Progenitor cell of endocrine pancreas (in vitro differentiated cells): Measurements from ENCODE around the gene HEBP2. TPM values are rescaled to one million over a fixed set of nuclear protein-coding genes. Genes with fewer than 3 reads are reported as not detected.

Experiments used
- DNase-seq: peaks from one replicate; pipeline ENCODE4 v3.0.0; 2021; ENCODE audit warnings: low spot score; ENCODE audit not compliant: unreplicated experiment
- H3K27ac Mint-ChIP-seq: 2 replicates; pipeline ENCODE4 v1.8.0; 2021; ENCODE audit warnings: mild to moderate bottlenecking, moderate library complexity, mixed read lengths
- H3K27me3 Mint-ChIP-seq: 2 replicates; pipeline ENCODE4 v1.8.0; 2021; ENCODE audit warnings: mixed read lengths
- H3K36me3 Mint-ChIP-seq: 2 replicates; pipeline ENCODE4 v1.8.0; 2022; ENCODE audit warnings: mixed read lengths; ENCODE audit not compliant: insufficient read depth
- H3K4me1 Mint-ChIP-seq: 2 replicates; pipeline ENCODE4 v1.8.0; 2021; ENCODE audit warnings: low read depth, mixed read lengths
- H3K4me3 Mint-ChIP-seq: 2 replicates; pipeline ENCODE4 v1.8.0; 2021; ENCODE audit warnings: low read depth, mild to moderate bottlenecking, moderate library complexity, mixed read lengths
- H3K9me3 Mint-ChIP-seq: 2 replicates; pipeline ENCODE4 v1.8.0; 2021; ENCODE audit warnings: low read depth, mixed read lengths
- total RNA-seq: library from RNA; stranded (reverse); gene quantifications from 2 replicates; pipeline ENCODE4 v1.2.1, GENCODE V29; 2021
- TF ChIP-seq, protein P1 (sequence below): fragments of 200-600 bp; sonication (generic); IDR thresholded peaks from one replicate; pipeline ENCODE4 v1.5.0; 2021; ENCODE audit warnings: antibody characterized with exemption, mild to moderate bottlenecking; ENCODE audit not compliant: unreplicated experiment

Gene HEBP2
- total RNA-seq, 1 donor from 2014 or later = 67.7 TPM

DNA sequence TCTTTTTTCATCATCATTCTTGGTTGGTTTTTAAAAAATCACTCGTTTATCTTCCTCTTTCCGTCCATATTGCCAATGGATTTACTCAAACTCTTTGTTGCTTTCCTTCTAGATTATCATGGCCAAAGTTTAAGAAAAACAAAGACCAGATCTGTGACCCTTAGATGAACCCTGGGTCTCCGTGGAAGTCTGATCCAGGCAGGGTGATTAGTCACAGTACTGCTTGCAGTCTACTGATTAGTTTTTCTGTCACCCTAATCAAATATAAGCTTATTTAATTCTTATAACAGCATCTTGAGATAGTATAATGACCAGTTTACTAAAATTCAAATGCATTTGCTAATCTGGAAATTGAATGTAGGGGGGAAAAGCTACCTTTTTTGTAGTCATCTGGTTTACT lies 32.3 kb upstream of the HEBP2 start:
- H3K4me3 Mint-ChIP-seq = peak overlapping the region; percentile 31
- H3K27me3 Mint-ChIP-seq = no peaks in the 10 kb centered on the region
- H3K27ac Mint-ChIP-seq = peak overlapping the region; percentile 89
- DNase-seq = no peak
- peaks cover 10% of the 10 kb centered on the region for H3K9me3 Mint-ChIP-seq
- peaks cover 40% of the 10 kb centered on the region for H3K4me1 Mint-ChIP-seq
- TF ChIP-seq, protein P1, sequence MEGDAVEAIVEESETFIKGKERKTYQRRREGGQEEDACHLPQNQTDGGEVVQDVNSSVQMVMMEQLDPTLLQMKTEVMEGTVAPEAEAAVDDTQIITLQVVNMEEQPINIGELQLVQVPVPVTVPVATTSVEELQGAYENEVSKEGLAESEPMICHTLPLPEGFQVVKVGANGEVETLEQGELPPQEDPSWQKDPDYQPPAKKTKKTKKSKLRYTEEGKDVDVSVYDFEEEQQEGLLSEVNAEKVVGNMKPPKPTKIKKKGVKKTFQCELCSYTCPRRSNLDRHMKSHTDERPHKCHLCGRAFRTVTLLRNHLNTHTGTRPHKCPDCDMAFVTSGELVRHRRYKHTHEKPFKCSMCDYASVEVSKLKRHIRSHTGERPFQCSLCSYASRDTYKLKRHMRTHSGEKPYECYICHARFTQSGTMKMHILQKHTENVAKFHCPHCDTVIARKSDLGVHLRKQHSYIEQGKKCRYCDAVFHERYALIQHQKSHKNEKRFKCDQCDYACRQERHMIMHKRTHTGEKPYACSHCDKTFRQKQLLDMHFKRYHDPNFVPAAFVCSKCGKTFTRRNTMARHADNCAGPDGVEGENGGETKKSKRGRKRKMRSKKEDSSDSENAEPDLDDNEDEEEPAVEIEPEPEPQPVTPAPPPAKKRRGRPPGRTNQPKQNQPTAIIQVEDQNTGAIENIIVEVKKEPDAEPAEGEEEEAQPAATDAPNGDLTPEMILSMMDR = no peak
- H3K36me3 Mint-ChIP-seq = peaks cover 5% of the 10 kb centered on the region

DNA sequence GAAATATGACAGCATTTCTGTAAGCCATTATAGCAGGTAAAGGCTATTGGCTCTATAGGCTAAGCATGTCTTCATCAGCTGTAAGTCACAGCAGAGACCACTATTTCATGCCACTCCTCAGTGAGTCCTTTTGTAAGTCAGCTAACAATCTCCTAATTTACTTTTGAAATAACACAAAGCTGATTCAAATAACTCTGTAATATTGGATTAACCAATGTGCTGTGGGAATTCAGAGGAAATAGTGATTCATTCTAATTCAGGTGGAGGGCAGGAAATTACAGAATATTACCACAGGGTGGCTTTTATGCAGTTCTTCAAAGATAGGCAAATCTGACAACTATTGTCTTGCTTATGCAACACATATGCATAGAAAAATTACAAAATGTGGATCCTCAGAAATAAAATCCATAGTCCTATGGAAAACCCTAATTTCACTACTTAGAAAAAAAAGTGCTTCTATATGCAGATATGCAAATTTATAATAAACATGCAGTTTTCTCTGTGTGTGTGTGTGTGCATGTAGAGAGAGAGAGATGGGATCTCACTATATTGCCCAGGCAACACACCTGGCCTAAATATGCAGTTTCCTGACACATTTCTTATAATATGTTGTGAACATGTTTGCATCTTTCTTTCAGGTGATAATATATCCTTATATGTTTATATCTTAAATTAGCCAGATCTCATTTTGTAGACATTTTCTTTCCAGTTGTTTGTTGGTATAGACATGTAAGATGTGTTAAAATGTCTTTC lies 31.1 kb upstream of the HEBP2 start:
- TF ChIP-seq, protein P1 = peak; percentile 21
- Mint-ChIP-seq H3K27me3 (no peaks in the 10 kb centered on the region), H3K27ac (peak overlapping the region; percentile 79), H3K4me3 (no peak overlapping the region), H3K9me3 (peaks cover 6% of the 10 kb centered on the region), H3K4me1 (peaks cover 43% of the 10 kb centered on the region), H3K36me3 (peaks cover 1% of the 10 kb centered on the region)
- no peak for DNase-seq

DNA sequence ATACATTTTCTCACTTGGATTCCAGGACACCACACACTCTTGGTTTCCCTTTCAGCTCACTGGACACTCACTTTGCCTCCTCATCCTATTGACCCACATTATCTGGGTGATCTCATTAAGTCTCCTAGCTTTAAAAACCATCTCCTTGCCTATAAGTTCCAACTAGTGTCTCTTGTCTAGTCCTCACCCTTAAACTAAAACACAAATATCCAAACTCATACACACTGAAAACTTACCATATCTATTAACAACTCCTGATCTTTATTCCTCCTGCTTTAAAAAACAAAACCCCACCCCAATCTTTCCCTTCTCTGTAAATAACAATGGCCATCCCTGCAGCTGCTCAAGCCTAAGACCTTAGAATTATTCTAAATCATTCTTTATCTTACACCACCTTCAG lies 29.8 kb upstream of the HEBP2 start:
- peaks cover 6% of the 10 kb centered on the region for H3K9me3 Mint-ChIP-seq
- DNase-seq = no peak
- H3K36me3 Mint-ChIP-seq = no peaks in the 10 kb centered on the region
- H3K4me1 Mint-ChIP-seq = peaks cover 54% of the 10 kb centered on the region
- TF ChIP-seq, protein P1 = no peak
- H3K4me3 Mint-ChIP-seq = no peak overlapping the region
- no peaks in the 10 kb centered on the region for H3K27me3 Mint-ChIP-seq
- peak overlapping the region; percentile 12 for H3K27ac Mint-ChIP-seq

DNA sequence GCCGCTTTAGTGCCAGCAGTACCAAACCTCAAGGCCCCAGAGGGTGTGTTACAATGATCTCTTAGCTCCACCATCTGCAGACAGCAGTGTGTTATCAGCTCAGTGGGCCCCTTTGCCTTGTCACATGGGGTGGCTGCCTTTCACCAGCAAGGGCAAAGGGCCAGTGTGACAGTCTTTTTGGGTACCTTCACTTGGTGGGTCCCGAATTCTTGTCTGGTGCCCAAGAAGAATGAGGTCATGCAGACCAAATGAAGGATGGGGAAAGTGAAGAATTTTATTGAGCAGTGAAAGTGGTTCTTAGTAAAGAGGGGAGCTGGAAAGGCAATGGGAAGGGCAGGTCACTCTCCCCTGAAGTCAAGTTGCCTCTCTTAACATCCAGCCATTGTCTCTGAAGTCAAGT lies 29.2 kb upstream of the HEBP2 start:
- peaks cover 6% of the 10 kb centered on the region for H3K9me3 Mint-ChIP-seq
- no peak for DNase-seq
- H3K36me3 Mint-ChIP-seq = no peaks in the 10 kb centered on the region
- H3K4me1 Mint-ChIP-seq = peaks cover 52% of the 10 kb centered on the region
- H3K27me3 Mint-ChIP-seq = no peaks in the 10 kb centered on the region
- TF ChIP-seq, protein P1 = no peak
- no peak overlapping the region for H3K27ac Mint-ChIP-seq
- no peak overlapping the region for H3K4me3 Mint-ChIP-seq

DNA sequence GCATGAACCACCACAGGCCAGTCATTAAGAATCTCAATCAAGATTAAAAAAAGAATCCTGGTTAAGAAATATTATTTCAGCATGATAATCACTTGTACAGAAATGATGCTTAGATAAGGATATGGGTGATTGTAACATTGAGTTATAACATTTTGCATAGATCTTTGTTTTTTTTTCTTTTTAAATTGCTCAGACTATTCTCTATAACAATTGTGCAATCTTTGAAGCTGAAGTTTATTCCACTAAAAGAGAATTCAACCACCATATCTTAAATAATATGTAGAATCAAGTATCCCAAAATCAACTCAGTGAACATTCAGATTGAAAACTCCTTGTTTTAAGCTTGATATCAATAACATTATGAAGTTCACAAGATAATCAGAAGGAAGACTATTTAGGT lies 27.0 kb upstream of the HEBP2 start:
- no peak for DNase-seq
- Mint-ChIP-seq H3K27me3 (no peaks in the 10 kb centered on the region), H3K4me3 (no peak overlapping the region), H3K4me1 (peaks cover 31% of the 10 kb centered on the region), H3K36me3 (no peaks in the 10 kb centered on the region), H3K27ac (no peak overlapping the region), H3K9me3 (peaks cover 6% of the 10 kb centered on the region)
- TF ChIP-seq, protein P1 = no peak
